Trophoblast cell (in vitro differentiated cells and primary cell): Measurements from ENCODE around the gene PDIK1L.

Source experiments
- DNase-seq, 2 donors: peaks; one replicate each; pipeline ENCODE4 v3.0.0-alpha.2; 2016
- H2AFZ ChIP-seq: 2 replicates; pipeline ENCODE4 v1.6.1; 2013; ENCODE audit warnings: low read length, moderate library complexity, mild to moderate bottlenecking; ENCODE audit not compliant: insufficient read depth, poor library complexity
- H2AK5ac ChIP-seq: 2 replicates; pipeline ENCODE4 v1.6.1; 2013; ENCODE audit warnings: mild to moderate bottlenecking, low read length
- H2BK120ac ChIP-seq: 2 replicates; pipeline ENCODE4 v1.6.1; 2013; ENCODE audit warnings: low read length, mild to moderate bottlenecking, moderate library complexity; ENCODE audit not compliant: insufficient read depth, poor library complexity
- H2BK12ac ChIP-seq: 2 replicates; pipeline ENCODE4 v1.6.1; 2013; ENCODE audit warnings: mild to moderate bottlenecking, low read length, moderate library complexity
- H2BK5ac ChIP-seq: 2 replicates; pipeline ENCODE4 v1.6.1; 2013; ENCODE audit warnings: low read length, low read depth, moderate library complexity, mild to moderate bottlenecking; ENCODE audit not compliant: poor library complexity
- H3K14ac ChIP-seq: 2 replicates; pipeline ENCODE4 v1.6.1; 2013; ENCODE audit warnings: mild to moderate bottlenecking, low read length
- H3K18ac ChIP-seq: 2 replicates; pipeline ENCODE4 v1.6.1; 2013; ENCODE audit warnings: mild to moderate bottlenecking, low read length
- H3K23ac ChIP-seq: 2 replicates; pipeline ENCODE4 v1.6.1; 2013; ENCODE audit warnings: low read length
- H3K27ac ChIP-seq: 2 replicates; pipeline ENCODE4 v1.5.1; 2013; ENCODE audit warnings: low read depth, mild to moderate bottlenecking, inconsistent platforms, low read length, moderate library complexity
- H3K27me3 ChIP-seq: 2 replicates; pipeline ENCODE4 v1.6.1; 2013; ENCODE audit warnings: inconsistent platforms, mild to moderate bottlenecking, low read length, moderate library complexity; ENCODE audit not compliant: insufficient read depth
- H3K36me3 ChIP-seq, 2 experiments: 1 replicate in 1 of 2; 2 replicates in 1 of 2; pipeline ENCODE4 v1.6.1; 2013; ENCODE audit warnings: low read length in 2 of 2, mild to moderate bottlenecking in 2 of 2, moderate library complexity in 1 of 2; ENCODE audit not compliant: insufficient read depth in 2 of 2, control insufficient read depth in 1 of 2
- H3K4ac ChIP-seq: 2 replicates; pipeline ENCODE4 v1.6.1; 2013; ENCODE audit warnings: low read depth, mild to moderate bottlenecking, low read length, moderate library complexity
- H3K4me1 ChIP-seq, 2 experiments: 1 replicate in 1 of 2; 2 replicates in 1 of 2; pipeline ENCODE4 v1.6.1; 2013; ENCODE audit warnings: low read length in 2 of 2, mild to moderate bottlenecking in 2 of 2, moderate library complexity in 1 of 2; ENCODE audit not compliant: insufficient read depth in 2 of 2, control insufficient read depth in 1 of 2
- H3K4me2 ChIP-seq: 2 replicates; pipeline ENCODE4 v1.6.1; 2013; ENCODE audit warnings: inconsistent platforms, mild to moderate bottlenecking, low read length, moderate library complexity
- H3K4me3 ChIP-seq: 2 replicates; pipeline ENCODE4 v1.5.1; 2013; ENCODE audit warnings: mild to moderate bottlenecking, low read depth, low read length, inconsistent platforms
- H3K79me1 ChIP-seq: one replicate; pipeline ENCODE4 v1.6.1; 2013; ENCODE audit warnings: low read length
- H3K79me2 ChIP-seq: 2 replicates; pipeline ENCODE4 v1.6.1; 2013; ENCODE audit warnings: low read length, mild to moderate bottlenecking; ENCODE audit not compliant: control insufficient read depth, insufficient read depth, poor library complexity
- H3K9ac ChIP-seq: 2 replicates; pipeline ENCODE4 v1.6.1; 2013; ENCODE audit warnings: mild to moderate bottlenecking, low read length
- H3K9me3 ChIP-seq: 2 replicates; pipeline ENCODE4 v1.6.1; 2013; ENCODE audit warnings: low read depth, mild to moderate bottlenecking, control low read depth, inconsistent platforms, low read length; ENCODE audit not compliant: insufficient read depth
- H4K12ac ChIP-seq: 2 replicates; pipeline ENCODE4 v1.6.1; 2013; ENCODE audit warnings: low read depth, mild to moderate bottlenecking, low read length, moderate library complexity
- H4K8ac ChIP-seq: 2 replicates; pipeline ENCODE4 v1.6.1; 2013; ENCODE audit warnings: low read depth, mild to moderate bottlenecking, low read length, moderate library complexity
- H4K91ac ChIP-seq: one replicate; pipeline ENCODE4 v1.6.1; 2013; ENCODE audit warnings: low read depth, mild to moderate bottlenecking, low read length, moderate library complexity
- WGBS: extraction: QIAGEN DNeasy Blood & Tissue Kit; methylation state at CpG from one replicate; pipeline ENCODE4 v1.1.7; 2013; ENCODE audit warnings: missing lambda C conversion rate; ENCODE audit not compliant: insufficient read length, insufficient coverage; ENCODE audit errors: extremely low coverage; 5-methylcytosine and 5-hydroxymethylcytosine counted together

PDIK1L gene

DNA sequence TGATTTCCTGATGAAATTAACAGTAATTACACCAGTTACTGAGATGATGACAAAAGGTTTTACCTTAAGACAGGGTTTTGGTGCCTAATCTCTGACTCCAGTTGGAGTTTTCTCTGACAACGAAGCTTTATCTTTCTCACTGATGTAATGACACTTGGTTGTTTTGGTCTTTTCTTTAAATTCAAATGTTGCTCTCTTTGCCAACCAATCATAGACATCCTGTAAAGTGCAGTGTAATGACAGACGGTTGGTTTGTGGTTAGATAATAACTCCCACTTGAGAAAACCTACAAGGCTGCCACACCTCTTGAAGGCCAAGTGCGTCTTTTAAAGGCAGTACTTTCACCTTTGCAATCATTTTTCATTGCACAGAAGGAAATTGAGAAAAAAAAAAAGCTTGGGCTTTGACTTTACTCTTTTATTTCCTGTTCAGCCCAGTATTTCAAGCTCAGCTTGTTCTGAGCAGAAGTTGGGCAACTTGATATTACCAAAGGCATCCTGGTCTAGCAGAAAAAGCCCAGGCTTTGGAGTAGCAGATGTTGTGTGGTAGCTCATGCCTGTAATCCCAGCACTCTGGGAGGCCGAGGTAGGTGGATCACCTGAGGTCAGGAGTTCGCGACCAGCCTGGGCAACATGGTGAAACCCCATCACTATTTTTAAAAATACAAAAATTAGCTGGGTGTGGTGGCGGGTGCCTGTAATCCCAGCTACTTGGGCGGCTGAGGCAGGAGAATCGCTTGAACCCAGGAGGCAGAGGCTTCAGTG lies 14.9 kb downstream of the PDIK1L start:
- Histone ChIP-seq H2AK5ac (no peak overlapping the region), H3K14ac (no peak overlapping the region), H3K79me1 (no peaks in the 10 kb centered on the region), H3K79me2 (no peaks in the 10 kb centered on the region), H3K9ac (no peak overlapping the region), H2BK12ac (no peak overlapping the region), H3K4me1 (peaks cover 0 to 5% of the 10 kb centered on the region in 2 experiments), H2BK5ac (no peak overlapping the region), H3K4me3 (no peak overlapping the region), H3K36me3 (no peaks in the 10 kb centered on the region), H3K9me3 (no peaks in the 10 kb centered on the region), H4K12ac (no peak overlapping the region), H4K8ac (no peak overlapping the region), H3K27me3 (no peaks in the 10 kb centered on the region), H4K91ac (no peak overlapping the region), H2AFZ (no peak overlapping the region), H3K4ac (no peak overlapping the region), H3K18ac (no peak overlapping the region), H3K23ac (no peak overlapping the region), H3K27ac (no peak overlapping the region), H3K4me2 (no peak overlapping the region), H2BK120ac (no peak overlapping the region)
- no CpG with 5 or more reads among the region's 9 CpGs for WGBS
- DNase-seq = peak; percentile 75 to 94

DNA sequence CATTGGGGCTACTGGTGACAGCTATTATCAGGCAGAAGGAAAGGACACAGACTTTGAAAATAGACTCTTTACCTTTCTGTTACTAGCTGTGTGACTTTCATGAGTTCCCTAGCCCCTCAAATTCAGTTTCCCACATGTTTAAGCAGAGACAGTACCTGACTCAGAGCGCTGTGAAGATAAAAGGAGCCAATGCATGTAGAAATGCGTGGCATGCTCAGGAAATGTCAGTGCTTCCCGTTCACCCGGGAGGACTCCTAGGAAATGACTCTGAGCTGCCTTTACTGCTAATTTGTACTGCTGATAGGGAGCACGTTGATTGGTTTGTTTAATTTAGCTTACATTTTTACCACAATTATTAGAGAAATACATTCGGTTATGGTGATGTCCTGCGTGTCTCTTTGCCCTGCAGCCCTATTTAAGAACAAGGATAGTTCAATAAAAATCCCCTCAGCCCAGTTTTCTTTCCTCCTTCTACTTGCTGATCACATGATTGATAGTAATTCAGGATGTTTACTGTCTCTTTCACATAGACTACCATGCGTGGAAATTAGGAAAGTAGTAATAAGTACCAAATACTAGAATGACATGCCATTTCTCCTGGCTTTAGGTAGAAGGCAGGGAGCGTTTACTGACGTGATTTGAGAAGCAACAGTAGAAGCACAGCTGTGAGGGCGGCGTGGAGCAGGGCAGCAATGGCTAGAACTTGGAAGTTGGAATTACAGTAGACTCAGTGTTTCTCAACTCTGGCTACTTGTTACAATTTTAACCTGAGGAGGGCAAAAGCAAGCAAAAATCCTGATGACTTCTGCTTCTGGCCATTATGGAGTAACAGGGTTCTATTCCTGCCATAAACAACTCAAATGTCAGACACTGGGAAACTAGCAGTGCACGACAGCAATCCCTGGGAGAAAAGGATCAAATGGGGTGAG lies 15.9 kb downstream of the PDIK1L start:
- no peak overlapping the region for H3K23ac ChIP-seq
- WGBS = no CpG with 5 or more reads among the region's 13 CpGs
- peak; percentile 64 to 80 for DNase-seq

DNA sequence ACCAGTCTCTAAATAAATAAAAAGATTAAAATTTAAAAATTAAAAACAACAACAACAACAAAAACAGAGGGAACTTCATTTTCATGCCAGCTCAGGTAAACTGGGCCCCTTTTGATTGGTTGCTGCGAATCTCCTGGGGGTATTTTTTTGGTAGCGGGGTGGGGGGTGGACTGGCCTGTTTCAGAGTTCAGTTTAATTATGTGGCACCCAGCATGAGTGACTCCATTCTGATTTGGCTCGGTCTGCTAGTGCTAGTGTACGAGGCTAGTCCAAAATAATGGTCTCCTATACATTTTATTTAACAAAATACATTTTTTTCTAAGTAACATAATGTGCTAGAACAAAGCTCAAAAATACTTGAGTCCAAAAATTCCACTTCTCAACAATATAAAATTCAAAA lies 18.2 kb downstream of the PDIK1L start:
- no peak overlapping the region for H3K4ac ChIP-seq
- no peak overlapping the region for H2BK120ac ChIP-seq
- WGBS = no CpG with 5 or more reads among the region's 4 CpGs
- H4K8ac ChIP-seq = no peak overlapping the region
- no peak overlapping the region for H3K4me3 ChIP-seq
- no peaks in the 10 kb centered on the region for H3K27me3 ChIP-seq
- H2BK5ac ChIP-seq = no peak overlapping the region
- no peaks in the 10 kb centered on the region for H3K4me1 ChIP-seq
- H3K27ac ChIP-seq = no peak overlapping the region
- H2AK5ac ChIP-seq = no peak overlapping the region
- no peak overlapping the region for H4K91ac ChIP-seq
- H3K14ac ChIP-seq = no peak overlapping the region
- no peak overlapping the region for H3K4me2 ChIP-seq
- H2BK12ac ChIP-seq = no peak overlapping the region
- H3K79me1 ChIP-seq = no peaks in the 10 kb centered on the region
- H3K79me2 ChIP-seq = no peaks in the 10 kb centered on the region
- DNase-seq = no peak
- H3K36me3 ChIP-seq = no peaks in the 10 kb centered on the region
- H3K18ac ChIP-seq = no peak overlapping the region
- no peaks in the 10 kb centered on the region for H3K9me3 ChIP-seq
- no peak overlapping the region for H3K9ac ChIP-seq
- H3K23ac ChIP-seq = no peak overlapping the region
- no peak overlapping the region for H4K12ac ChIP-seq
- H2AFZ ChIP-seq = no peak overlapping the region

More for the DNA sequence above, 15.9 kb downstream of the PDIK1L start:
- no peak overlapping the region for H3K4me2 ChIP-seq
- H2BK5ac ChIP-seq = no peak overlapping the region
- no peak overlapping the region for H3K9ac ChIP-seq
- H3K4me1 ChIP-seq = no peaks in the 10 kb centered on the region
- no peak overlapping the region for H3K4me3 ChIP-seq
- H3K79me1 ChIP-seq = no peaks in the 10 kb centered on the region
- H3K27ac ChIP-seq = no peak overlapping the region
- no peak overlapping the region for H3K14ac ChIP-seq
- no peaks in the 10 kb centered on the region for H3K36me3 ChIP-seq
- H4K91ac ChIP-seq = no peak overlapping the region
- no peak overlapping the region for H4K12ac ChIP-seq
- no peak overlapping the region for H2AFZ ChIP-seq
- no peaks in the 10 kb centered on the region for H3K9me3 ChIP-seq
- no peaks in the 10 kb centered on the region for H3K27me3 ChIP-seq
- no peak overlapping the region for H2AK5ac ChIP-seq
- no peaks in the 10 kb centered on the region for H3K79me2 ChIP-seq
- H2BK12ac ChIP-seq = no peak overlapping the region
- no peak overlapping the region for H3K4ac ChIP-seq
- no peak overlapping the region for H3K18ac ChIP-seq
- no peak overlapping the region for H2BK120ac ChIP-seq
- H4K8ac ChIP-seq = no peak overlapping the region

DNA sequence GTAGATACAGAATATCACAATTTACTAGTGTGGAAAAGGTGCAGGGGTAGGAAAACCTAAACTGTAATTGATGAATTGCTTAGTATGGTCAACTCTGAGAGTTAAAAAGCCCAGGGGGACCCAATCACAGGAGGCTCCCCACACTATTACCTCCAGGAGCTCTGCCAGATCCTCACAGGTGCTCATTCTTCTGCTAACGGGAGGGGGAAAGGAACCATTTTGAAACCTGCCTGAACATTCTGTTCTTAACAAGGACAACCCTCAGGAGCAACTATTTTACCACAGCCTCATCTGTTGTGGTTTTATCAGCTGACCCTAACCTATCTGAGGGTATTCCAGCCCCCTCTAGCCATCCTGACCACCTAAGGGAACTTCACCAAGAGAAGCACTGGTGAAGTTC lies 19.1 kb downstream of the PDIK1L start:
- Histone ChIP-seq H3K4ac (no peak overlapping the region), H3K4me3 (no peak overlapping the region), H3K23ac (no peak overlapping the region), H2AFZ (no peak overlapping the region), H3K27ac (no peak overlapping the region), H3K9me3 (no peaks in the 10 kb centered on the region), H2BK5ac (no peak overlapping the region), H4K12ac (no peak overlapping the region), H4K91ac (no peak overlapping the region), H3K4me2 (no peak overlapping the region), H2BK12ac (no peak overlapping the region), H3K27me3 (no peaks in the 10 kb centered on the region), H2BK120ac (no peak overlapping the region), H4K8ac (no peak overlapping the region), H2AK5ac (no peak overlapping the region), H3K9ac (no peak overlapping the region), H3K36me3 (no peaks in the 10 kb centered on the region), H3K79me2 (no peaks in the 10 kb centered on the region), H3K18ac (no peak overlapping the region), H3K4me1 (no peaks in the 10 kb centered on the region), H3K79me1 (no peaks in the 10 kb centered on the region), H3K14ac (no peak overlapping the region)
- no peak for DNase-seq
- no CpG with 5 or more reads among the region's 1 CpG for WGBS
